Vagina (tissue), 2 donors: ENCODE measurements around the gene RSPH1. TPM values are rescaled to one million over a fixed set of nuclear protein-coding genes. Genes with fewer than 3 reads are reported as not detected.

Experiments
- DNase-seq, 2 donors: peaks; one replicate each; pipeline ENCODE4 v3.0.0-alpha.2; 2017; ENCODE audit errors: extremely low spot score in 2 of 2
- H3K27ac ChIP-seq: fragments of 200-600 bp; sonication (generic); one replicate; pipeline ENCODE4 v1.5.1; 2019
- H3K27me3 ChIP-seq: fragments of 200-600 bp; sonication (generic); one replicate; pipeline ENCODE4 v1.5.1; 2019
- H3K36me3 ChIP-seq, 2 donors: fragments of 200-600 bp; sonication (generic); one replicate each; pipeline ENCODE4 v1.5.1; 2017 to 2019
- H3K4me1 ChIP-seq: fragments of 200-600 bp; sonication (generic); one replicate; pipeline ENCODE4 v1.5.1; 2019
- H3K4me3 ChIP-seq, 2 donors: fragments of 200-600 bp; sonication (generic); 1 replicate in 1 of 2; 2 replicates in 1 of 2; pipeline ENCODE4 v1.5.1; 2016 to 2019
- H3K9me3 ChIP-seq: fragments of 200-600 bp; sonication (generic); one replicate; pipeline ENCODE4 v1.5.1; 2019
- POLR2A ChIP-seq, 2 donors: fragments of 450-650 bp; IDR thresholded peaks; one replicate each; pipeline ENCODE4 v1.6.1; 2017; ENCODE audit warnings: antibody characterized with exemption in 2 of 2, mild to moderate bottlenecking in 2 of 2, moderate library complexity in 2 of 2
- POLR2AphosphoS5 ChIP-seq, 2 donors: sonication (generic); formaldehyde crosslinking; IDR thresholded peaks; one replicate each; pipeline ENCODE4 v1.9.0; 2017; ENCODE audit warnings: antibody characterized with exemption in 2 of 2, mild to moderate bottlenecking in 2 of 2, low read depth in 1 of 2; ENCODE audit not compliant: insufficient read depth in 1 of 2
- intact Hi-C: fragments of 100-400 bp; cut with DNase I; formaldehyde crosslinking; loops from one replicate; pipeline ENCODE4 v1.15.1; 2023
- total RNA-seq: library from RNA; depleted of rRNA; stranded (reverse); fragments of >200 nt; gene quantifications from one replicate; pipeline ENCODE4 v1.2.3, GENCODE V29; 2016
- TF ChIP-seq, protein P1 (sequence below), 3 experiments: fragments of 450-650 bp in 2 of 3; fragments of 200-600 bp in 1 of 3; sonication (generic) in 1 of 3; IDR thresholded peaks; one replicate each; pipeline ENCODE4 v1.5.1; 2017 to 2019; ENCODE audit warnings: antibody characterized with exemption in 3 of 3, mild to moderate bottlenecking in 2 of 3, moderate library complexity in 2 of 3

Gene RSPH1
- total RNA-seq, 1 donor from 2014 or later = not detected

DNA sequence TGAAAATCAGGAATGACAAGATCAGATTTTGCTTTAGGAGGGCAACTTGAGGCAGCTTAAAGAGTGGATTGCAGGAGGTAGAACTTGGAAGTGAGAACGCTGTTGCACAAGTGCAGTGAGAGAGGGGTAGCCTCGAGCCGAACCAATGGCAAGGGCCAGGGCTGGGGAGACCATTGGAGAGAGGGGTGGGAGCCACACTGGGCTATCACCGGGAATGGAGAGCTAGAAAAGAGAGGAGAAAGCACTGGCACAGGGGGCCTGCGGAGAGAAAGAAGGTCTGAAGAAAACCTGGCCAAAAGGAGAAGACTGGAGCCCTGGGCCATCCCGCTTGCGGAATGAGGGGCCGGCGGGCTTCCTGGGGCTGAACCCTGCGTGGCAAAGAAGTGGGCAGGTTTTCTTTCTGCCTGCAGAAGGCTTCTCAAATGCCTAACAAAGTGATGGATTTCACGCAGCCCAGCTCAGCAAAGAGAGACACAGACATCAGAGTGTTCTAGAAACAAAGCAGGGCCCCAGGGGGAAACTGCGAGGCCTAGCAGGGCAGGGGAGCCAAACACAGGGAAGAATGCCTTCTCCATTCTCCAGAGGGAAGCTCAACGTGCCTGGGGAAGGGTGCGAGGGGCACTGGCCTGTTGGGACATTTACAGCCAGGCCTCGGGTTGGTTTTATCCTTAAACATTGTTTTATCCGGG, 16.5 kb upstream of the RSPH1 start:
- intact Hi-C loops = no loop called here
- Histone ChIP-seq H3K4me3 (no peak overlapping the region), H3K27ac (no peak overlapping the region), H3K27me3 (no peaks in the 10 kb centered on the region), H3K4me1 (peaks cover 32% of the 10 kb centered on the region), H3K9me3 (no peaks in the 10 kb centered on the region), H3K36me3 (no peaks in the 10 kb centered on the region)
- DNase-seq = peak in 1 of 2 donors; percentile 61
- TF ChIP-seq POLR2A (IDR thresholded peaks at IDR 0.05) (no peak), POLR2AphosphoS5 (IDR thresholded peaks at IDR 0.05; ENCODE audit: insufficient read depth in 1 of 2, low read depth in 1 of 2) (no peak)
- TF ChIP-seq, protein P1, sequence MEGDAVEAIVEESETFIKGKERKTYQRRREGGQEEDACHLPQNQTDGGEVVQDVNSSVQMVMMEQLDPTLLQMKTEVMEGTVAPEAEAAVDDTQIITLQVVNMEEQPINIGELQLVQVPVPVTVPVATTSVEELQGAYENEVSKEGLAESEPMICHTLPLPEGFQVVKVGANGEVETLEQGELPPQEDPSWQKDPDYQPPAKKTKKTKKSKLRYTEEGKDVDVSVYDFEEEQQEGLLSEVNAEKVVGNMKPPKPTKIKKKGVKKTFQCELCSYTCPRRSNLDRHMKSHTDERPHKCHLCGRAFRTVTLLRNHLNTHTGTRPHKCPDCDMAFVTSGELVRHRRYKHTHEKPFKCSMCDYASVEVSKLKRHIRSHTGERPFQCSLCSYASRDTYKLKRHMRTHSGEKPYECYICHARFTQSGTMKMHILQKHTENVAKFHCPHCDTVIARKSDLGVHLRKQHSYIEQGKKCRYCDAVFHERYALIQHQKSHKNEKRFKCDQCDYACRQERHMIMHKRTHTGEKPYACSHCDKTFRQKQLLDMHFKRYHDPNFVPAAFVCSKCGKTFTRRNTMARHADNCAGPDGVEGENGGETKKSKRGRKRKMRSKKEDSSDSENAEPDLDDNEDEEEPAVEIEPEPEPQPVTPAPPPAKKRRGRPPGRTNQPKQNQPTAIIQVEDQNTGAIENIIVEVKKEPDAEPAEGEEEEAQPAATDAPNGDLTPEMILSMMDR (IDR thresholded peaks at IDR 0.05) = no peak

DNA sequence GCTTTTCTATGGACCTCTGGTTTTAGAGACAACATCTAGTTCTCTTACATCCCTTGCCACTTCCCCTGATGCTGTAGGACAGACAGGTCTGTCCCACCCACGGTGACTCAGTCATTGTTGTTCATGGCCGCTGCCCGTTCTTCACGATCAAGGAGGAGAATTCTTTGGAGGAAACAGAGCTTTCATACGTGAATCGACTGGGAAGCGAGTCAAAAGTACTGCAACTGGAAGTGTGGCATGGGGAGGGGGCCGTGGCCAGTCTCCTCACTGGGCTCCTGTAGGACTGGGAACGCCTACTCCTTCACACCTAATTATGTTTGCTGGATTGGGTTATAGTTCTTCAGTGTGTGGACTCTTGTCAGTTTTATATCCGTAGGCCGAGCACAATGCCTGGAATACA, 13.2 kb upstream of the RSPH1 start:
- H3K4me3 ChIP-seq = no peak overlapping the region
- no peak for TF ChIP-seq POLR2A (IDR thresholded peaks at IDR 0.05)
- no peak for TF ChIP-seq POLR2AphosphoS5 (IDR thresholded peaks at IDR 0.05; ENCODE audit: insufficient read depth in 1 of 2, low read depth in 1 of 2)
- TF ChIP-seq, protein P1 (IDR thresholded peaks at IDR 0.05) = no peak
- no peaks in the 10 kb centered on the region for H3K9me3 ChIP-seq
- H3K36me3 ChIP-seq = no peaks in the 10 kb centered on the region
- H3K27me3 ChIP-seq = no peaks in the 10 kb centered on the region
- peaks cover 6% of the 10 kb centered on the region for H3K4me1 ChIP-seq
- H3K27ac ChIP-seq = no peak overlapping the region
- DNase-seq = peak in 1 of 2 donors; percentile 61
- intact Hi-C loops = no loop called here

DNA sequence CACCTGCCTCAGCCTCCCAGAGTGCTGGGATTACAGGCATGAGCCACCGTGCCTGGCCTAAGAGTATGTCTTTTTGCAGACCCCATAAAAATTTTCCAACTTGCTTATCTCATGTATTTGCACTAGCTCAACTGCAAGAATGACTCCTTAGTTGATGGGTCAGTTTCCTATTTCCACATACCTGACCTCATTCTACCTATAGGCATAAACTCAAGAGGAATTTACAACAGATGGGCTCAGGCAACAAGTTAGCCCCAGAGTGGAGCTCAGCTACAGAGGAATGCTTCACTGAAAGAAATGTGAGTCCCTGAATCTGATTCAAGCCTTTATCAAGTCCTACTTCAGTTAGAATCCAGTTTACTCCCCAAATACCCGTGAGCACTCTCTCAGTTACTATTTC, 12.3 kb upstream of the RSPH1 start:
- Histone ChIP-seq H3K4me3 (no peak overlapping the region), H3K4me1 (peaks cover 6% of the 10 kb centered on the region), H3K27me3 (no peaks in the 10 kb centered on the region), H3K36me3 (no peaks in the 10 kb centered on the region), H3K9me3 (no peaks in the 10 kb centered on the region), H3K27ac (no peak overlapping the region)
- TF ChIP-seq, protein P1 (IDR thresholded peaks at IDR 0.05) = no peak
- TF ChIP-seq POLR2A (IDR thresholded peaks at IDR 0.05) (no peak), POLR2AphosphoS5 (IDR thresholded peaks at IDR 0.05; ENCODE audit: insufficient read depth in 1 of 2, low read depth in 1 of 2) (no peak)
- DNase-seq = no peak
- intact Hi-C loops = no loop called here

DNA sequence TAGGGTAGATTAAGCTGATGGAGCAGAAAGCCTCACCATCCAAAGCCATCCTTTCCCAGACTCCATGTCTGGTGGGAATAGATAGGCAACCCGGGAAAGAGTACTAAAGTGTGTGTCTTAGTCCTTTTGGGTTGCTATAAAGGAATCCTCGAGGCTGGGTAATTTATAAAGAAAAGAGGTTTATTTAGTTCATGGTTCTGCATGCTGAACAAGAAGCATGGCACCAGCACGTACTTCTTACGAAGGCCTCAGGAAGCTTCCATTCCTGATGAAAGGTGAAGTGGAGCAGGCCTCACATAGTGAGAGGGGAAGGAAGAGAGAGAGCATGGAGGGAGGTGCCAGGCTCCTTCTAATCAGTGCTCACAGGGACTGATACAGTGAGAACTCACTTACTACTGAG, 11.4 kb upstream of the RSPH1 start:
- no peaks in the 10 kb centered on the region for H3K9me3 ChIP-seq
- intact Hi-C loops = no loop called here
- no peaks in the 10 kb centered on the region for H3K27me3 ChIP-seq
- no peak overlapping the region for H3K4me3 ChIP-seq
- H3K27ac ChIP-seq = no peak overlapping the region
- DNase-seq = peak in 1 of 2 donors; percentile 25
- TF ChIP-seq POLR2AphosphoS5 (IDR thresholded peaks at IDR 0.05; ENCODE audit: insufficient read depth in 1 of 2, low read depth in 1 of 2) (no peak), POLR2A (IDR thresholded peaks at IDR 0.05) (no peak)
- TF ChIP-seq, protein P1 (IDR thresholded peaks at IDR 0.05) = no peak
- no peaks in the 10 kb centered on the region for H3K4me1 ChIP-seq
- no peaks in the 10 kb centered on the region for H3K36me3 ChIP-seq

DNA sequence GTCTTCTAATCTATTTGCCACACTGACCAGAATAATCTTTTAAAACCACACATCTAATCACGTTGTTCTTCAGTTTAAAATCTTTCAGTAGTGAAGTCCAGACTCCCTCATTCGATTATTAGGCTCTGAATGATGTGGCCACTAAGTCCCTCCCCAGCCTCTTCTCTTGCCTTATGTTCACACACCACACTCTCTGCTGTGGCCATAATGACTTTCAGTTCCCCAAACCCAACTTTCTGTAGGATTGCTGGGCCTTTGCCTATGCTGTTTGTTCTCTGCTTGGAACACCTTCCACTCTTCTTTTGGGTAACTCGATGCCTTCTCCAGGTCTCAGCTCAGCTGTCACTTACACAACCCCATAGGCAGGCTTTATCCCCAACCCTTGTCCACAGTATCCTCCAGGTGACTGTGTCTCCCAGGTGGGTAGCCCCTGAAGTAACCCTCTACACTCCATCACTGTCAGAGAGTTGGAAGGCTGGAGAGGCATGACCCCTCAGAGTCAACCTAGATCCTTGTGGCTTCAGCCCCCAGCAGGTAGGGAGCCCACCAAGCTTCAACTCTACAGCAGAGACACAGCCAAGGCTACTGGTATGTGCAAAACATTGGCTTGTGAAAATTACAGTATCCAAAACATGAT, 9.2 kb upstream of the RSPH1 start:
- Histone ChIP-seq H3K4me1 (no peaks in the 10 kb centered on the region), H3K36me3 (no peaks in the 10 kb centered on the region), H3K27me3 (no peaks in the 10 kb centered on the region), H3K9me3 (no peaks in the 10 kb centered on the region), H3K27ac (no peak overlapping the region), H3K4me3 (no peak overlapping the region)
- TF ChIP-seq POLR2AphosphoS5 (IDR thresholded peaks at IDR 0.05; ENCODE audit: insufficient read depth in 1 of 2, low read depth in 1 of 2) = no peak
- TF ChIP-seq, protein P1 (IDR thresholded peaks at IDR 0.05) = no peak
- TF ChIP-seq POLR2A (IDR thresholded peaks at IDR 0.05) = no peak
- DNase-seq = no peak
- intact Hi-C loops = no loop called here
